ENCODE data around the gene TOR1A.

The TOR1A gene

GRCh38 chr9:129852579-129852978 lies 28.6 kb upstream of the TOR1A start:
- DNase-seq (ENCODE audit: low read depth, low spot score), result no peak

- DNase-seq (ENCODE audit: low read depth, low spot score), result no peak
Measured at GRCh38 chr9:129851821-129852220, 27.9 kb upstream of the TOR1A start.

- no peak for DNase-seq (ENCODE audit: low read depth, low spot score)
Measured at GRCh38 chr9:129850821-129851550, 27.1 kb upstream of the TOR1A start.

- DNase-seq (ENCODE audit: low read depth, low spot score), result no peak
Measured at GRCh38 chr9:129849901-129850300, 26.0 kb upstream of the TOR1A start.

- no peak for DNase-seq (ENCODE audit: low read depth, low spot score)
Measured at GRCh38 chr9:129848712-129849441, 24.9 kb upstream of the TOR1A start.

- no peak for DNase-seq (ENCODE audit: low read depth, low spot score)
Measured at GRCh38 chr9:129845373-129845772, 21.4 kb upstream of the TOR1A start.

- no peak for DNase-seq (ENCODE audit: low read depth, low spot score)
Measured at GRCh38 chr9:129841071-129841470, 17.1 kb upstream of the TOR1A start.

- DNase-seq (ENCODE audit: low read depth, low spot score), result no peak
Measured at GRCh38 chr9:129840034-129840433, 16.1 kb upstream of the TOR1A start.

- no peak for DNase-seq (ENCODE audit: low read depth, low spot score)
Measured at GRCh38 chr9:129839324-129840023, 15.5 kb upstream of the TOR1A start.

- DNase-seq (ENCODE audit: low read depth, low spot score), result no peak
Measured at GRCh38 chr9:129838707-129839259, 14.8 kb upstream of the TOR1A start.

GRCh38 chr9:129836311-129837007 lies 12.5 kb upstream of the TOR1A start:
- no peak for DNase-seq (ENCODE audit: low read depth, low spot score)

GRCh38 chr9:129835860-129836223 lies 11.9 kb upstream of the TOR1A start:
- DNase-seq (ENCODE audit: low read depth, low spot score), result no peak

- DNase-seq (ENCODE audit: low read depth, low spot score), result peak; percentile 92
Measured at GRCh38 chr9:129835128-129835859, 11.4 kb upstream of the TOR1A start, which contains the start of the genes C9orf78 and USP20. TSS of gene C9orf78 (minus strand) at chr9:129835275. CDS start at chr9:129835221, 54 bp downstream. TSS of gene USP20 (plus strand) at chr9:129835458. CDS start at chr9:129852556, 17,098 bp downstream.

GRCh38 chr9:129834489-129835127 lies 10.7 kb upstream of the TOR1A start:
- no peak for DNase-seq (ENCODE audit: low read depth, low spot score)

- DNase-seq (ENCODE audit: low read depth, low spot score), result no peak
Measured at GRCh38 chr9:129832982-129833381, 9.0 kb upstream of the TOR1A start.

- no peak for DNase-seq (ENCODE audit: low read depth, low spot score)
Measured at GRCh38 chr9:129828969-129829368, 5.0 kb upstream of the TOR1A start.

GRCh38 chr9:129828051-129828450 lies 4.1 kb upstream of the TOR1A start:
- no peak for DNase-seq (ENCODE audit: low read depth, low spot score)

- DNase-seq (ENCODE audit: low read depth, low spot score), result no peak
Measured at GRCh38 chr9:129826759-129827158, 2.8 kb upstream of the TOR1A start.

GRCh38 chr9:129826344-129826743 lies 2.4 kb upstream of the TOR1A start:
- DNase-seq (ENCODE audit: low read depth, low spot score), result no peak

GRCh38 chr9:129823542-129823934 lies 398 bp downstream of the TOR1A start:
- no peak for DNase-seq (ENCODE audit: low read depth, low spot score)
